DND-41 (cell line): Measurements from ENCODE around the gene MAP7D1.

Source experiments
- CTCF ChIP-seq: IDR thresholded peaks from 2 replicates; pipeline ENCODE4 v1.5.1; 2012; ENCODE audit warnings: borderline replicate concordance, low read length, moderate library complexity, mild to moderate bottlenecking; ENCODE audit not compliant: poor library complexity, severe bottlenecking; ENCODE audit errors: extremely low read depth
- EZH2 ChIP-seq: IDR thresholded peaks from 3 replicates; pipeline ENCODE4 v1.6.1; 2012; ENCODE audit warnings: borderline replicate concordance, low read depth, mild to moderate bottlenecking, moderate library complexity, low read length, inconsistent platforms; ENCODE audit not compliant: severe bottlenecking

GRCh38 chr1:36134505-36135329 is 21.2 kb upstream of the MAP7D1 start:
- TF ChIP-seq CTCF (peak; percentile 62), EZH2 (no peak)
